ENCODE results near the gene CPLX3.

The CPLX3 gene

DNA sequence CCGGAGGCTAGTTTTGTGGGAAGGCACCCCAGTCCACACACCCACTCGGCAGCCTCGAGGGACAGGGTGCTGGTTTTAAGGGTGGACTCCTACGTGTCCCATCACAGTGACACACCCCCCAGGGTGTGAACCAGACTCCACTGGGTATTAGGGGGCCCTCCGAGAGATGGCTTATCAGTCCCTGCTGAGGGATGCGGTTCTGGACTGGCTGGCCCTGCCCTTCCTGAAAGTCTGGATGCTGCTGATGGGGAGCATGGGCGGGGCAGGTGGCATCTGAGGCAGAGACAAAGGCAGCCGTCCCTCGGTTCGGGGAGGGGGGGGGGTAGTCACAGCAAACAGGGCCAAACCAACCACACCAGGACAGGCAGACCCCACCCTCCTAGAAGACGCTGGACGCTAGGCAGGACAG lies 17.5 kb downstream of the CPLX3 start:
- Histone ChIP-seq H3K27ac (ENCODE audit: insufficient read depth, low read length, poor library complexity, severe bottlenecking) (peak overlapping the region; percentile 73), H3K27me3 (replicated peaks; ENCODE audit: control insufficient read depth, insufficient read depth, low read length, poor library complexity, severe bottlenecking) (no peaks in the 10 kb centered on the region), H3K9me3 (ENCODE audit: control insufficient read depth, low read length) (no peaks in the 10 kb centered on the region), H3K36me3 (ENCODE audit: control insufficient read depth, insufficient read depth, low read length) (peaks cover 35% of the 10 kb centered on the region), H3K4me3 (ENCODE audit: insufficient read depth, low read depth, low read length, poor library complexity, severe bottlenecking) (peak overlapping the region; percentile 38), H3K4me1 (ENCODE audit: control insufficient read depth, insufficient read depth, low read length, poor library complexity, severe bottlenecking) (peaks cover 38% of the 10 kb centered on the region)
- DNase-seq, result peak in 2 of 3 donors; percentile 3 to 9

DNA sequence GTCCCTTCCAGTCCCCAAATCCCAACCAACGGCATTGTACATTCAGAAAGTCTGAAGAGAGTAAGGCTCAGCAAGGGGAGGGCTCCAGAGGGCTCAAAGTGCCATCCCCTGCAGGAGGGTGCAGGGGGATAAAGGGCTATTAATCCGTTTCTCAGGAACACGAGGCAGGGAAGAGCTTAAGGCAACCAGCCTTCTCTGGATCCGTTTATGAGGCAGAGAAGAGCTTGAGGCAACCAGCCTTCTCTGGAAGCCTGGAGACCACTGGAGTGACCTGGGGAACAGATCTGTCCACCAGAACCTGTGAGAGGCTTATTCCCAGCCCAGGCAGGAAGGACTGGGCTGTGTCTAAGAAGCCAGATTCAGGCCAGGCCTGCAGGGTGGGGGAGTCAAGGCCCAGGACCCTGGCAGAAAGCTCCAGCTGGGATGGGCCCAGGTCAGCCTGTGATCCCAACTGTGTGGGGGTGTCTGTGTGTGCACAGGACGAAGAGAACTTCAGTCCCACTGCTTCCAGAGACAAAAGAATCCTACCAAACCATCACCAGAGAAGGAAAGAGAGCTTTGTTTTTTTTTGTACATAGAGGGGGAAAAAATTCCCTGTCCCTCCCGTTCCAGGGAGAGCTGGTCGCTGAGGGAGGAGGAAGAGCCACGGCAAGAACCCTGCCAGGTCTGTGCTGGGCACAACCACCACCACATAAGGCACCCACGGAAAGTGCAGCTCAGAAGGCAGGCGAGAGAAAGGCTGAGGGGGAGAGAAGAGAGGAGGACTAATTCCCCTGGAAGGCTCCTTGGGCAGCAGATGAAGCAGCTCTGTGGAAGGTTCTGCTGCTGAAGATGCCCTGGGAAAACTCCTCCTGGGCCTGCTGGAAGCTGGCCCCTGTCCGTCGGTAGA lies 18.1 kb downstream of the CPLX3 start:
- Histone ChIP-seq H3K4me1 (ENCODE audit: control insufficient read depth, insufficient read depth, low read length, poor library complexity, severe bottlenecking) (peaks cover 38% of the 10 kb centered on the region), H3K4me3 (ENCODE audit: insufficient read depth, low read depth, low read length, poor library complexity, severe bottlenecking) (no peak overlapping the region), H3K27ac (ENCODE audit: insufficient read depth, low read length, poor library complexity, severe bottlenecking) (peak overlapping the region; percentile 73), H3K36me3 (ENCODE audit: control insufficient read depth, insufficient read depth, low read length) (peaks cover 29% of the 10 kb centered on the region), H3K9me3 (ENCODE audit: control insufficient read depth, low read length) (no peaks in the 10 kb centered on the region), H3K27me3 (replicated peaks; ENCODE audit: control insufficient read depth, insufficient read depth, low read length, poor library complexity, severe bottlenecking) (no peaks in the 10 kb centered on the region)
- DNase-seq, result no peak

DNA sequence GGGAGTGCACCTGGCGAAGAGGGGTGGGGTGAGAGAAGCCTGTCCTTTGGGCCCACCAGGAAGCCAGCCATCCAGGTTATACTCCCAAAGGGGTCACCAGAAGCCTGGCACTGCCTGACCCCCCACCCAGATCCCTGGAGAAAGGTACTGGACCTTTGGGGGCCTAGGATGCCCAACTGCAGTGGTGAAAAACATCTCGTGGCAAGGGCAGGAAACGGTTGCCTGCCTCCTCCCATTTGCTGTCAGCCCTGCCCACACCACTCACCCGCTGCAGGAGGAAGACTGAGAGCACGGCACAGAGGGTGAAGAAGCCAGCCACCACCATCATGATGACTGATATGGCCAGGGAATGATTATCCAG lies 18.8 kb downstream of the CPLX3 start:
- Histone ChIP-seq H3K9me3 (ENCODE audit: control insufficient read depth, low read length) (no peaks in the 10 kb centered on the region), H3K4me3 (ENCODE audit: insufficient read depth, low read depth, low read length, poor library complexity, severe bottlenecking) (no peak overlapping the region), H3K36me3 (ENCODE audit: control insufficient read depth, insufficient read depth, low read length) (peaks cover 34% of the 10 kb centered on the region), H3K4me1 (ENCODE audit: control insufficient read depth, insufficient read depth, low read length, poor library complexity, severe bottlenecking) (peaks cover 38% of the 10 kb centered on the region), H3K27me3 (replicated peaks; ENCODE audit: control insufficient read depth, insufficient read depth, low read length, poor library complexity, severe bottlenecking) (no peaks in the 10 kb centered on the region), H3K27ac (ENCODE audit: insufficient read depth, low read length, poor library complexity, severe bottlenecking) (peak overlapping the region; percentile 73)
- peak in 1 of 3 donors; percentile 31 for DNase-seq

DNA sequence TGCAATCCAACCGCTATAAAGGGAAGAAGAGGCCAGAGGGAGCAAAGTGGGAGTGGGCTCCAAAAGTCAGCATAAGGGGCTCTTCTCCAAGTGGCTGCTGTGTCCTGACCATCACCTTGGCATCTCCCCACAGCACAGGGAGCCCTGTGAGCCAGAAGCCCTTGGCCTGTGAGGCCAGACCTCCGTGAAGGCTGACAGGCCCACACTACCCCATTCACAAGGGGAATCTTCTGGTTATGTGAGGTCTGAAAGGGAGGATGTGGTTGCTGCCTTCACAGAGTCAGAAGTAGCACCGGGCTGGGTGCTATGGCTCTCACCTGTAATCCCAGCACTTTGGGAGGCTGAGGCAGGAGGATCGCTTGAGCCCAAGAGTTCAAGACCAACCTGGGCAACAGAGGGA lies 19.2 kb downstream of the CPLX3 start:
- peaks cover 38% of the 10 kb centered on the region for H3K4me1 ChIP-seq (ENCODE audit: control insufficient read depth, insufficient read depth, low read length, poor library complexity, severe bottlenecking)
- DNase-seq, result no peak
- H3K36me3 ChIP-seq (ENCODE audit: control insufficient read depth, insufficient read depth, low read length), result peaks cover 34% of the 10 kb centered on the region
- H3K9me3 ChIP-seq (ENCODE audit: control insufficient read depth, low read length), result no peaks in the 10 kb centered on the region
- H3K4me3 ChIP-seq (ENCODE audit: insufficient read depth, low read depth, low read length, poor library complexity, severe bottlenecking), result no peak overlapping the region
- no peaks in the 10 kb centered on the region for H3K27me3 ChIP-seq (replicated peaks; ENCODE audit: control insufficient read depth, insufficient read depth, low read length, poor library complexity, severe bottlenecking)
- H3K27ac ChIP-seq (ENCODE audit: insufficient read depth, low read length, poor library complexity, severe bottlenecking), result peak overlapping the region; percentile 73

DNA sequence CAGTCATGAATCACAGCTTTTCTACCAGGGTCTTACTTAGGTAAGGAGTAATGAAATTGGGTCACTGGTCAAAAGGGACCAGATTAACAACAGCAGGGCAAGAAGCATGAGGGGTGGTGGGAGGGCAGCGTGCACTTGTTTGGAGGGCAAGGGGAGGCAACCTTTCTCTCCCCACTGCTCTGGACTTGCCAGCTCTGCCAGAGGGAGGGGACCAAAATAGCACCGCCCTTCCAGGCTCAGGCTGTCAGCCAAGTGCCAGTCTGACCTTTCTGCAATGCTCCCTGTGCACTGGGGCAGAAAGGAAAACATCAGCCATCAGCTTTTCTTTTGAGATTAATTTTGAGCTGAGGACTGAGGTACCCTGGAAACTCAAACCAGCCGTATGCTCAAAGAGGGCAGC lies 21.0 kb downstream of the CPLX3 start:
- H3K27ac ChIP-seq (ENCODE audit: insufficient read depth, low read length, poor library complexity, severe bottlenecking), result no peak overlapping the region
- H3K4me3 ChIP-seq (ENCODE audit: insufficient read depth, low read depth, low read length, poor library complexity, severe bottlenecking), result no peak overlapping the region
- H3K27me3 ChIP-seq (replicated peaks; ENCODE audit: control insufficient read depth, insufficient read depth, low read length, poor library complexity, severe bottlenecking), result no peaks in the 10 kb centered on the region
- H3K4me1 ChIP-seq (ENCODE audit: control insufficient read depth, insufficient read depth, low read length, poor library complexity, severe bottlenecking), result peaks cover 29% of the 10 kb centered on the region
- DNase-seq, result no peak
- no peaks in the 10 kb centered on the region for H3K9me3 ChIP-seq (ENCODE audit: control insufficient read depth, low read length)
- H3K36me3 ChIP-seq (ENCODE audit: control insufficient read depth, insufficient read depth, low read length), result peaks cover 45% of the 10 kb centered on the region

DNA sequence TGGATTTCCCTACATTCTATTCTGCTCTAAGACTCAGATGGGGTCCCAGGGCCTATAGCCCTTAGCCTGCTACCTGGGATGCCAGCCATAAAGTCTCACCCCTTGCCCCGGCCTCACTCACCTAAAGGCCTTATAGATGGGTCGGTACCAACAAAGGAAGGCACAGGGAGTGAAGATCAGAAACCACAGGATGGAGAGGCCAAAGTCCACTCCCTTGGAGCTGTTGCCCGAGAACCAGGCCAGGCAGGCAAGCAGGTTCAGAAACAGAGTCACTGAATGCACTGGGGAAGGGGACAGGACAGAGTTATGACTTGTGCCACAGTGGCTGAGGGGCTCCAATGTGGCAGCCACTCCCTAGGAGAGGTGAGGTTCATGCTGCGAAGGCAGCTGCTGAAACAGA lies 24.0 kb downstream of the CPLX3 start:
- H3K9me3 ChIP-seq (ENCODE audit: control insufficient read depth, low read length), result no peaks in the 10 kb centered on the region
- H3K4me1 ChIP-seq (ENCODE audit: control insufficient read depth, insufficient read depth, low read length, poor library complexity, severe bottlenecking), result peaks cover 5% of the 10 kb centered on the region
- H3K36me3 ChIP-seq (ENCODE audit: control insufficient read depth, insufficient read depth, low read length), result peaks cover 68% of the 10 kb centered on the region
- no peak overlapping the region for H3K27ac ChIP-seq (ENCODE audit: insufficient read depth, low read length, poor library complexity, severe bottlenecking)
- no peaks in the 10 kb centered on the region for H3K27me3 ChIP-seq (replicated peaks; ENCODE audit: control insufficient read depth, insufficient read depth, low read length, poor library complexity, severe bottlenecking)
- DNase-seq, result no peak
- H3K4me3 ChIP-seq (ENCODE audit: insufficient read depth, low read depth, low read length, poor library complexity, severe bottlenecking), result no peak overlapping the region

DNA sequence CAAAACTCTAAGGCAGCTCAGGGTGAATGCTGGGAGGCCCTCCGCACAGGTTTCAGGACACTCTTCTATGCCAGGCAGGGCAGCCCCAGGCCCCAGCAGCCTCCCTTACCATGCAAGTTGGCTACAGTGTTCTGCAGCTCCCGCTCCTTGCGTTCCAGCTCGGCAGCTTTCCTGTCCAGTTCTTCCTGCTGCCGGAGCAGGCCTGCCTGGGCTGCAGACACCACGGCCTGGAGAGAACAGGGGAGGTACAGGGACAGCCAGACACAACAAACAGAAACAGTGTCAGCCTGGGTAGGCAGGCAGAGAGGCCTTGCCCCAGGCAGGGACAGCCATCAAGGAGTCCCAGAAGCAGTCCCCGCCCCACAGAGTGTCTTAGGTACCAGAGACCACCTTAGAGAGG lies 25.5 kb downstream of the CPLX3 start:
- no peaks in the 10 kb centered on the region for H3K9me3 ChIP-seq (ENCODE audit: control insufficient read depth, low read length)
- H3K27ac ChIP-seq (ENCODE audit: insufficient read depth, low read length, poor library complexity, severe bottlenecking), result no peak overlapping the region
- no peak for DNase-seq
- H3K4me3 ChIP-seq (ENCODE audit: insufficient read depth, low read depth, low read length, poor library complexity, severe bottlenecking), result no peak overlapping the region
- H3K36me3 ChIP-seq (ENCODE audit: control insufficient read depth, insufficient read depth, low read length), result peaks cover 68% of the 10 kb centered on the region
- H3K27me3 ChIP-seq (replicated peaks; ENCODE audit: control insufficient read depth, insufficient read depth, low read length, poor library complexity, severe bottlenecking), result no peaks in the 10 kb centered on the region
- no peaks in the 10 kb centered on the region for H3K4me1 ChIP-seq (ENCODE audit: control insufficient read depth, insufficient read depth, low read length, poor library complexity, severe bottlenecking)

DNA sequence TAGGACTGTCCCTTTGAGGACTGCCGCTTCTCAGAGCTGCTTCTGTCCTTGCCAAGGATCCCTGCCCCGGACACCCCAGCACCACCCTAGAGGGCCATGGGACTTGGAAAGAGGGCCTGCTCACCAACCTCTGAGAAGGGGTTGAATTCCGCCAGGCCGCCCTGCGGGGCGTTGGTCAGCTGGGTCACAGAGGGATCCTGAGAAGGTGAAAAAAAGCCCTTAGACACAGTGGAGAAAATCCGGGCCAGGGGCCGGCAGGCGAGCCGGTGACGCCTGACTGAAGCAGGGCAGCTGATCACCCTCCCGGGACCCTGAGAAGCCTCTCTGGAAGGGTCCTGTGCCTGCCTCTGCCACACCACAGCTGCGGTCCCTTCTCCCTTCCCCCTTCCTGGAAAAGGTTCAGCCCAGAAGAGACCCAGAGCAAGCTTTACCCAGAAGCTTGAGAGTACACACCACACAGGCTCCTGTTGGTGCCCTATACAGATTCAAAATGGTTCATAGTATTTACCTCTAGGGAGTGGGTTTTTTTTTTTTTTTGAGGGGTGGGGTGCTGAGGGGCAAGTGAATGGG lies 28.1 kb downstream of the CPLX3 start:
- Histone ChIP-seq H3K27ac (ENCODE audit: insufficient read depth, low read length, poor library complexity, severe bottlenecking) (no peak overlapping the region), H3K4me1 (ENCODE audit: control insufficient read depth, insufficient read depth, low read length, poor library complexity, severe bottlenecking) (peaks cover 16% of the 10 kb centered on the region), H3K27me3 (replicated peaks; ENCODE audit: control insufficient read depth, insufficient read depth, low read length, poor library complexity, severe bottlenecking) (no peaks in the 10 kb centered on the region), H3K4me3 (ENCODE audit: insufficient read depth, low read depth, low read length, poor library complexity, severe bottlenecking) (no peak overlapping the region), H3K9me3 (ENCODE audit: control insufficient read depth, low read length) (no peaks in the 10 kb centered on the region), H3K36me3 (ENCODE audit: control insufficient read depth, insufficient read depth, low read length) (peaks cover 52% of the 10 kb centered on the region)
- DNase-seq, result no peak

DNA sequence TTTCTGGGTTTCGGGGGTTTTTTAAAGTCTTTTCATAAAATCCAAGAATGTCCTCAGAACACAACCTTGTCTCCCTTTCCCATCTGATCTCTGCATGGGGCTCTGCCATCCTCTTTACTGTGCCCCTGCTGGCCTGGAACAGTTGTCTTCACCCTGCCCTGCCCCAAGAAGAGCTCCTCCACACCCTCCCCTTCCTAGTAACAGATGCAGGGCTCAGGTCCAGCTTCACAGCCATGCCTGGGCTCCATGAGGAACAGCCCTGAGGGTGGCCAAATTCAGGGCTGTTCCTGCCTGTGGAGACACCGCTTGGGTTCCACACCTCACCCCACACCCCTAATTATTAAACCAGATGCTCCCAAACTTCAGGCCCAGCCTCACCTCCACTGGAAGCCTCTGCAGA lies 29.4 kb downstream of the CPLX3 start:
- H3K27me3 ChIP-seq (replicated peaks; ENCODE audit: control insufficient read depth, insufficient read depth, low read length, poor library complexity, severe bottlenecking), result no peaks in the 10 kb centered on the region
- H3K4me3 ChIP-seq (ENCODE audit: insufficient read depth, low read depth, low read length, poor library complexity, severe bottlenecking), result no peak overlapping the region
- H3K27ac ChIP-seq (ENCODE audit: insufficient read depth, low read length, poor library complexity, severe bottlenecking), result no peak overlapping the region
- peaks cover 22% of the 10 kb centered on the region for H3K4me1 ChIP-seq (ENCODE audit: control insufficient read depth, insufficient read depth, low read length, poor library complexity, severe bottlenecking)
- no peak for DNase-seq
- H3K36me3 ChIP-seq (ENCODE audit: control insufficient read depth, insufficient read depth, low read length), result peaks cover 39% of the 10 kb centered on the region
- no peaks in the 10 kb centered on the region for H3K9me3 ChIP-seq (ENCODE audit: control insufficient read depth, low read length)

DNA sequence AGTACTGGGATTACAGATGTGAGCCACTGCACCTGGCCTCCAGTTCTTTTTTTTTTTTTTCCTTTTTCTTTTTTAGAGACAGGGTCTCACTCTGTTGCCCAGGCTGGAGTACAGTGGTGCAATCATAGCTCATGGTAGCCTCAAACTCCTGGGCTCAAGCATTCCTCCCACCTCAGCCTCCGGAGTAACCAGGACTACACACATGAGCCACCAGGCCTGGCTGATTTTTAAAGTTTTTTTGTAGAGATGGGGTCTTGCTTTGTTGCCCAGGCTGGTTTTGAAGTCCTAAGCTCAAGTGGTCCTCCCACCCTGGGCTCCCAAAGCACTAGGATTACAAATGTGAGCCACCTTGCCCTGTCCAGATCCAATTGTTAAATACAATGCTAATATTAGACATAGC lies 30.1 kb downstream of the CPLX3 start:
- no peak overlapping the region for H3K27ac ChIP-seq (ENCODE audit: insufficient read depth, low read length, poor library complexity, severe bottlenecking)
- no peak overlapping the region for H3K4me3 ChIP-seq (ENCODE audit: insufficient read depth, low read depth, low read length, poor library complexity, severe bottlenecking)
- H3K36me3 ChIP-seq (ENCODE audit: control insufficient read depth, insufficient read depth, low read length), result peaks cover 32% of the 10 kb centered on the region
- no peak for DNase-seq
- no peaks in the 10 kb centered on the region for H3K9me3 ChIP-seq (ENCODE audit: control insufficient read depth, low read length)
- H3K4me1 ChIP-seq (ENCODE audit: control insufficient read depth, insufficient read depth, low read length, poor library complexity, severe bottlenecking), result peaks cover 22% of the 10 kb centered on the region
- H3K27me3 ChIP-seq (replicated peaks; ENCODE audit: control insufficient read depth, insufficient read depth, low read length, poor library complexity, severe bottlenecking), result no peaks in the 10 kb centered on the region

Measured in effector memory CD4-positive, alpha-beta T cell (primary cell).